SK-N-SH (cell line): Measurements from ENCODE around the gene DGKI. TPM values are rescaled to one million over a fixed set of nuclear protein-coding genes. Genes with fewer than 3 reads are reported as not detected.

Source experiments
- CTCF ChIA-PET: fragments of 300-600, 350-600 bp; formaldehyde crosslinking; extraction: SDS; loops from one replicate; lab custom pipeline; 2021; lab: Yijun Ruan, JAX
- POLR2A ChIA-PET: fragments of 350-600 bp; sonication (Branson Sonifier 250); formaldehyde crosslinking; extraction: SDS; loops from one replicate; lab custom pipeline; 2020; ENCODE audit warnings: antibody characterized with exemption, inconsistent platforms; lab: Yijun Ruan, JAX
- DNase-seq: peaks from one replicate; pipeline ENCODE4 v3.0.0; 2012
- H2AFZ ChIP-seq: fragments of 200-600 bp; sonication (generic); 2 replicates; pipeline ENCODE4 v1.8.1; 2016; ENCODE audit warnings: antibody characterized with exemption, mild to moderate bottlenecking, low read depth
- H3F3A ChIP-seq: fragments of 200-600 bp; sonication (generic); replicated peaks from 2 replicates; pipeline ENCODE3; 2016; ENCODE audit warnings: antibody characterized with exemption, mild to moderate bottlenecking; ENCODE audit not compliant: insufficient read depth
- H3K27ac ChIP-seq, 2 experiments: fragments of 200-500 bp in 1 of 2; fragments of 200-600 bp in 1 of 2; sonication (Bioruptor generic) in 1 of 2; sonication (generic), shearing (Covaris generic) in 1 of 2; 2 replicates each; pipeline versions ENCODE4 v1.5.1 to v1.6.1; 2014 to 2016; ENCODE audit warnings: low read depth in 2 of 2, inconsistent platforms in 1 of 2, low read length in 1 of 2, mild to moderate bottlenecking in 1 of 2, mixed read lengths in 1 of 2
- H3K27me3 ChIP-seq: fragments of 200-600 bp; sonication (generic), shearing (Covaris generic); 2 replicates; pipeline ENCODE4 v1.6.1; 2016; ENCODE audit warnings: mixed run types; ENCODE audit not compliant: insufficient read depth
- H3K36me3 ChIP-seq, 2 experiments: fragments of 200-500 bp in 1 of 2; fragments of 200-600 bp in 1 of 2; sonication (Bioruptor generic) in 1 of 2; sonication (generic) in 1 of 2; replicated peaks in 1 of 2; 2 replicates each; pipeline versions ENCODE3 to v1.5.1; 2014 to 2016; ENCODE audit warnings: low read length in 1 of 2, mild to moderate bottlenecking in 1 of 2; ENCODE audit not compliant: insufficient read depth in 2 of 2, control insufficient read depth in 1 of 2
- H3K4me1 ChIP-seq, 2 experiments: fragments of 200-500 bp in 1 of 2; fragments of 200-600 bp in 1 of 2; sonication (Bioruptor generic) in 1 of 2; sonication (generic), shearing (Covaris generic) in 1 of 2; 2 replicates each; pipeline versions ENCODE4 v1.5.1 to v1.6.1; 2014 to 2016; ENCODE audit warnings: low read depth in 1 of 2, low read length in 1 of 2, mixed run types in 1 of 2; ENCODE audit not compliant: insufficient read depth in 2 of 2, control insufficient read depth in 1 of 2
- H3K4me2 ChIP-seq: fragments of 200-600 bp; sonication (generic), shearing (Covaris generic); 2 replicates; pipeline ENCODE4 v1.6.1; 2017; ENCODE audit warnings: mixed run types
- H3K4me3 ChIP-seq, 2 experiments: fragments of 200-500 bp in 1 of 2; fragments of 200-600 bp in 1 of 2; sonication (Bioruptor generic) in 1 of 2; sonication (generic), shearing (Covaris generic) in 1 of 2; 2 replicates each; pipeline versions ENCODE4 v1.5.1 to v1.8.1; 2014 to 2016; ENCODE audit warnings: low read depth in 2 of 2, inconsistent platforms in 1 of 2, low read length in 1 of 2, mild to moderate bottlenecking in 1 of 2, mixed read lengths in 1 of 2, moderate library complexity in 1 of 2
- H3K79me2 ChIP-seq: fragments of 200-600 bp; sonication (generic); 2 replicates; pipeline ENCODE4 v1.8.1; 2017; ENCODE audit warnings: mild to moderate bottlenecking; ENCODE audit not compliant: insufficient read depth
- H3K9ac ChIP-seq: fragments of 200-600 bp; sonication (generic); 2 replicates; pipeline ENCODE4 v1.6.1; 2017; ENCODE audit warnings: mixed run types
- H3K9me2 ChIP-seq: fragments of 200-600 bp; sonication (generic); 2 replicates; pipeline ENCODE4 v1.6.1; 2017; ENCODE audit warnings: mixed run types
- H3K9me3 ChIP-seq: fragments of 200-600 bp; sonication (generic); 2 replicates; pipeline ENCODE4 v1.6.1; 2017; ENCODE audit warnings: mixed run types, mild to moderate bottlenecking, moderate library complexity
- H4K20me1 ChIP-seq: fragments of 200-600 bp; sonication (generic); 2 replicates; pipeline ENCODE4 v1.6.1; 2017; ENCODE audit warnings: mild to moderate bottlenecking, mixed run types; ENCODE audit not compliant: insufficient read depth
- ELF1 ChIP-seq: IDR thresholded peaks from 2 replicates; pipeline ENCODE4 v1.4.0; 2012
- EZH2phosphoT487 ChIP-seq: fragments of 200-600 bp; sonication (generic); IDR thresholded peaks from 2 replicates; pipeline ENCODE4 v1.6.1; 2017; ENCODE audit warnings: low read depth, mixed run types, mild to moderate bottlenecking, antibody characterized with exemption, moderate library complexity, borderline replicate concordance
- FOXM1 ChIP-seq: IDR thresholded peaks from 2 replicates; pipeline ENCODE4 v1.4.0; 2012; ENCODE audit warnings: low read depth, mild to moderate bottlenecking
- GABPA ChIP-seq: IDR thresholded peaks from 2 replicates; pipeline ENCODE4 v1.4.0; 2012; ENCODE audit warnings: low read depth, mild to moderate bottlenecking
- GATA2 ChIP-seq: sonication (generic); formaldehyde crosslinking; IDR thresholded peaks from 2 replicates; pipeline ENCODE4 v1.5.0; 2020; ENCODE audit warnings: mild to moderate bottlenecking, missing genetic modification reagents
- NFIC ChIP-seq: IDR thresholded peaks from 2 replicates; pipeline ENCODE4 v1.4.0; 2012; ENCODE audit warnings: borderline replicate concordance
- NRF1 ChIP-seq: IDR thresholded peaks from 2 replicates; pipeline ENCODE4 v1.6.1; 2012; ENCODE audit warnings: low read depth, mild to moderate bottlenecking, low read length
- RAD21 ChIP-seq: IDR thresholded peaks from 2 replicates; pipeline ENCODE4 v1.6.1; 2012; ENCODE audit warnings: mild to moderate bottlenecking, low read length
- RCOR1 ChIP-seq: fragments of 150-350 bp; IDR thresholded peaks from 2 replicates; pipeline ENCODE4 v1.6.1; 2017; ENCODE audit warnings: antibody characterized with exemption, low read length
- RFX5 ChIP-seq: IDR thresholded peaks from 2 replicates; pipeline ENCODE4 v1.6.1; 2012; ENCODE audit warnings: mild to moderate bottlenecking, improper control_type of control experiment, low read length
- SIN3A ChIP-seq: IDR thresholded peaks from 2 replicates; pipeline ENCODE4 v1.6.1; 2012; ENCODE audit warnings: low read depth, mild to moderate bottlenecking, low read length, moderate library complexity, borderline replicate concordance
- TEAD4 ChIP-seq: IDR thresholded peaks from 2 replicates; pipeline ENCODE4 v1.4.0; 2012; ENCODE audit warnings: mild to moderate bottlenecking, borderline replicate concordance; ENCODE audit not compliant: insufficient read depth
- YY1 ChIP-seq: IDR thresholded peaks from 2 replicates; pipeline ENCODE4 v1.4.0; 2012; ENCODE audit warnings: low read depth, mild to moderate bottlenecking
- ZBTB33 ChIP-seq: IDR thresholded peaks from 2 replicates; pipeline ENCODE4 v1.4.0; 2012; ENCODE audit warnings: low read depth, borderline replicate concordance
- WGBS: methylation state at CpG from one replicate; pipeline ENCODE4 v1.1.6; 2017; ENCODE audit warnings: low lambda C conversion rate; 5-methylcytosine and 5-hydroxymethylcytosine counted together
- polyA plus RNA-seq, 3 experiments: library from polyadenylated mRNA; depleted of rRNA; stranded (reverse); fragments of >200 nt; gene quantifications; 2 replicates each; pipeline ENCODE4 v1.2.3, GENCODE V29; 2012
- TF ChIP-seq, protein P1 (sequence below): IDR thresholded peaks from 2 replicates; pipeline ENCODE4 v1.4.0; 2012; ENCODE audit warnings: low read depth, borderline replicate concordance
- TF ChIP-seq, protein P2 (sequence below): IDR thresholded peaks from 2 replicates; pipeline ENCODE4; 2012

DGKI gene
- polyA plus RNA-seq, 1 of the 3 experiments (the other 2 are of a cell fraction): 1.3 TPM

DNA sequence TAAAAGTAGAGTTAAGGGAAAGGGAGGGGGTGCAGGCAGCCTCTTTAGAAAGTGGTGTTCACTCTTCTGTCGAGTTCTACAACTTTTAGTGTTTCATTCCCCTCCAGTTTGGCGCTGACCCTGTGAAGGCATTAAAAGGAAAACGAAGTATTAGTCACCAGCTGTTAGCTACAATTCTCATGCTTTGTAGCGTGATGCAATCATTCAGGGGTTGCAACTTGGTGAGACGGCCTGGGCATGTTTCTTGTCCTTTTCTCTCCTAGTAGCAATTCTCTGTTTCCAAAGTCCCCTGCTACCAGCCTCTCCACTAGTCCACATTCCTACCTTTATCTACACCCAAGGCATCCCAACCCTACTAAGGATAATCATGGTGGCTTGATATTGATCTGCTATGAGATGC lies 33.7 kb upstream of the DGKI start:
- no peak overlapping the region for H3K9ac ChIP-seq

DNA sequence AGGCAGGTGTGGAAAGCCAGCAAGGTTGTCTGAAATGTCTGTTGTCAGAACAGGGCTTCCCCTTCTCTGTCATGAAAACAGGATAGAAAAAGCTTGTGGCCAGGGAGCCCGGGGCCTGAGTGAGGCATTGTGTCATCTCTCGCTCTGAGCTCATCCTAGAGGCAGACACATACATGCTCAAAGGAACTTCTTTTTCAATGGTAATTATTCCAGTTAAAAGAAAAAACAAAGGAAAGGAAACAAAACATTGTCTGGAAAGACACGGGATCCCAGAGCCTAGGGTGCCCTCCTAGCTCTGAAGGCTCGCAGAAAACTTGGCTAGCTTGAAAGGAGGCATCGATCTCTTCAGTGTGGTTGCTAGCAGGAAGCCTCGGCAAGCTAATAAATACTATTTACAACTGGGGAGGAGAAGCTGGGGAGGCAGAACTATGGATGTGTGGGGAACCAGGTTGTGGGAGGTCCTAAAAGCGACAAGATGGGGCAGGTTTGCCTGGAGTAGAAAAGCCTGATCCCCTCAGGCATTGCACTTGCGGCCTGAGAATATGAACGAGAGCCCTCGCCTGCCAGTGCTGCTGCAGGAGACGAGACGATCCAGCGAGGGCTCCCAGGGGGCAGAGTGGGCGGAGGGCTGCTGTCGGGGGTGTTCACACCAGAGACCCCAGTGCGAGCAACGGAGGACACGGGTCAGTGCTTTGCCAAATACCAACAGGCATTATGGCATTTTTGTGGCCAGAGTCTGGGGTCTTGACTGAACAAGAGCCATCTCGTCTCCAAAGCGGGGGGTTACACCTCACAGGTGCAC lies 32.8 kb upstream of the DGKI start:
- Histone ChIP-seq H3K9me3 (no peaks in the 10 kb centered on the region), H2AFZ (no peak overlapping the region), H4K20me1 (no peaks in the 10 kb centered on the region), H3K9me2 (no peaks in the 10 kb centered on the region), H3K9ac (no peak overlapping the region), H3K4me1 (peaks cover 13 to 44% of the 10 kb centered on the region in 2 experiments), H3K4me3 (no peak overlapping the region), H3K36me3 (peaks cover 71 to 75% of the 10 kb centered on the region in 2 experiments), H3K27ac (peak overlapping the region in 1 of 2 experiments; percentile 96; a peak in 2 of 4 replicates), H3K4me2 (no peak overlapping the region), H3K79me2 (peaks cover 4% of the 10 kb centered on the region; the same call in 1 of the 2 replicates), H3F3A (peaks cover 66% of the 10 kb centered on the region), H3K27me3 (no peaks in the 10 kb centered on the region)
- TF ChIP-seq RAD21 (no peak), GABPA (no peak), RFX5 (no peak), NRF1 (no peak), ELF1 (no peak), SIN3A (no peak), YY1 (no peak), TEAD4 (no peak)
- TF ChIP-seq, protein P1, sequence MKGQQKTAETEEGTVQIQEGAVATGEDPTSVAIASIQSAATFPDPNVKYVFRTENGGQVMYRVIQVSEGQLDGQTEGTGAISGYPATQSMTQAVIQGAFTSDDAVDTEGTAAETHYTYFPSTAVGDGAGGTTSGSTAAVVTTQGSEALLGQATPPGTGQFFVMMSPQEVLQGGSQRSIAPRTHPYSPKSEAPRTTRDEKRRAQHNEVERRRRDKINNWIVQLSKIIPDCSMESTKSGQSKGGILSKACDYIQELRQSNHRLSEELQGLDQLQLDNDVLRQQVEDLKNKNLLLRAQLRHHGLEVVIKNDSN: no peak
- 95% methylated on average over 20 of the region's 20 CpGs for WGBS
- ChIA-PET CTCF (interaction anchor here (0.8 to 2.7 kb wide), 5 partner anchors 20 to 224 kb away, joined by 3 to 11 read pairs (median 4); no protein-coding TSS in a partner anchor), POLR2A (no interaction called here)
- DNase-seq: no peak

More for the DNA sequence above, 33.7 kb upstream of the DGKI start:
- H3K27me3 ChIP-seq: no peaks in the 10 kb centered on the region
- DNase-seq: no peak
- peaks cover 76 to 82% of the 10 kb centered on the region in 2 experiments for H3K36me3 ChIP-seq
- CTCF ChIA-PET: interaction anchor here (0.8 to 2.4 kb wide), 3 partner anchors 10 to 224 kb away, joined by 3 to 13 read pairs (median 3); no protein-coding TSS in a partner anchor
- H3K79me2 ChIP-seq: peaks cover 4% of the 10 kb centered on the region; the same call in 1 of the 2 replicates
- H3K4me3 ChIP-seq: no peak overlapping the region
- H3K4me2 ChIP-seq: no peak overlapping the region
- POLR2A ChIA-PET: no interaction called here
- H3K9me3 ChIP-seq: no peaks in the 10 kb centered on the region
- H4K20me1 ChIP-seq: no peaks in the 10 kb centered on the region
- TF ChIP-seq FOXM1 (no peak), ELF1 (no peak), EZH2phosphoT487 (no peak), ZBTB33 (no peak), GATA2 (CRISPR knock-in tag) (no peak), NFIC (no peak), TEAD4 (no peak), GABPA (no peak), RCOR1 (no peak)
- TF ChIP-seq, protein P2, sequence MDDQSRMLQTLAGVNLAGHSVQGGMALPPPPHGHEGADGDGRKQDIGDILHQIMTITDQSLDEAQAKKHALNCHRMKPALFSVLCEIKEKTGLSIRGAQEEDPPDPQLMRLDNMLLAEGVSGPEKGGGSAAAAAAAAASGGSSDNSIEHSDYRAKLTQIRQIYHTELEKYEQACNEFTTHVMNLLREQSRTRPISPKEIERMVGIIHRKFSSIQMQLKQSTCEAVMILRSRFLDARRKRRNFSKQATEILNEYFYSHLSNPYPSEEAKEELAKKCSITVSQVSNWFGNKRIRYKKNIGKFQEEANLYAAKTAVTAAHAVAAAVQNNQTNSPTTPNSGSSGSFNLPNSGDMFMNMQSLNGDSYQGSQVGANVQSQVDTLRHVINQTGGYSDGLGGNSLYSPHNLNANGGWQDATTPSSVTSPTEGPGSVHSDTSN: no peak
- H3K4me1 ChIP-seq: peaks cover 5 to 35% of the 10 kb centered on the region in 2 experiments
- H2AFZ ChIP-seq: no peak overlapping the region
- WGBS: 93% methylated on average over 5 of the region's 5 CpGs
- peak overlapping the region in 1 of 2 experiments; percentile 96; a peak in 2 of 4 replicates for H3K27ac ChIP-seq
- H3K9me2 ChIP-seq: no peaks in the 10 kb centered on the region
- peaks cover 64% of the 10 kb centered on the region for H3F3A ChIP-seq
